Mucosa of stomach (tissue), 1 donor: ENCODE measurements around the gene UBR1.
"Not testable (repeated sequence)": the region's sequence is repeated elsewhere in the genome, so short reads cannot be mapped to it uniquely, and the experiment has no call there.

Source experiments
- H3K27me3 ChIP-seq: one replicate; pipeline ENCODE4 v1.7.0; 2013; ENCODE audit warnings: mild to moderate bottlenecking, low read length; ENCODE audit not compliant: control insufficient read depth, insufficient read depth
- H3K36me3 ChIP-seq: one replicate; pipeline ENCODE4 v1.7.0; 2013; ENCODE audit warnings: low read length; ENCODE audit not compliant: control insufficient read depth, insufficient read depth
- H3K4me1 ChIP-seq: one replicate; pipeline ENCODE4 v1.7.0; 2013; ENCODE audit warnings: mild to moderate bottlenecking, low read length; ENCODE audit not compliant: control insufficient read depth, insufficient read depth
- H3K4me3 ChIP-seq: one replicate; pipeline ENCODE4 v1.7.0; 2013; ENCODE audit warnings: low read length
- H3K9ac ChIP-seq: one replicate; pipeline ENCODE4 v1.7.0; 2013; ENCODE audit warnings: mild to moderate bottlenecking, low read length, moderate library complexity
- H3K9me3 ChIP-seq: one replicate; pipeline ENCODE4 v1.7.0; 2013; ENCODE audit warnings: mild to moderate bottlenecking, low read length, moderate library complexity; ENCODE audit not compliant: control insufficient read depth
- donor health status: Pancreatic carcinoma.

Gene UBR1

DNA sequence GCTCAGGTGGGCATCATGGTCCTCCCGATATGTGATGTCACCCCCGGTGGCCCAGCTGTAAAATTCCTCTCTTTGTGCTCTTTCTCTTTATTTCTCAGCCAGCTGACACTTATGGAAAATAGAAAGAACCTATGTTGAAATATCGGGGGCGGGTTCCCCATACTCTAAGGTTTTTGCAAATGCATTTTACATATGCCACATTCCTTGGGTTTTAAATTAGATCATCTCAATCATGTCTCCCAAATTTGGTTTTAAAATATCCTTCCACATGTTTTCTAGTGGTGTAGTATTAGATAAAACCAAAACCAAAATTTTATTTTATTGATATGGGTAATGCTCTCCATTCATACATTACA lies 23.1 kb upstream of the UBR1 start:
- Histone ChIP-seq H3K4me1 (peaks cover 15% of the 10 kb centered on the region), H3K27me3 (no peaks in the 10 kb centered on the region)

GRCh38 chr15:43128174-43128979 lies 22.5 kb upstream of the UBR1 start:
- not testable (repeated sequence) for H3K9ac ChIP-seq, H3K4me3 ChIP-seq, H3K9me3 ChIP-seq, H3K36me3 ChIP-seq, H3K27me3 ChIP-seq
- peaks cover 15% of the 10 kb centered on the region for H3K4me1 ChIP-seq

More for the DNA sequence above, 23.1 kb upstream of the UBR1 start:
- Histone ChIP-seq H3K9me3 (no peaks in the 10 kb centered on the region), H3K4me3 (no peak overlapping the region), H3K36me3 (no peaks in the 10 kb centered on the region), H3K9ac (no peak overlapping the region)

DNA sequence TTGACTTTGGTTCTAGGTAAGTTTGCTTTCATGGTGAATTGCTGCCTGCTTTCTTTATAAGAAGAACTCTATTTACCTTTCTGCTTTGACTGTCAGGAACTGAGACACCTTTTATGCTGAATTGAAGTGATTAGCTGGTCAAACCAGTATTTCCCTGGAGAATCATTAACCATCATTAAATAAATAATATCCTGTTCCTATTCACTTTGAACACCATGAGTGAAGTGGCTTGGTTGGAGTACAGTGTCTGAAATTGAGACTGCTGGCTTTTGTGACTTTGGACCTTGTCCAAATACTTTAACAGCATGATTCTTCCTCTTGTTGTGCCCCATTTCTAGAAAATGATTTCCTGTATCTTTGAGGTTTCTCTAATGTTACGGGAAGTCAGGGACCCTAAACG lies 21.9 kb upstream of the UBR1 start:
- Histone ChIP-seq H3K4me1 (peaks cover 14% of the 10 kb centered on the region), H3K4me3 (no peak overlapping the region), H3K9me3 (no peaks in the 10 kb centered on the region), H3K9ac (peak overlapping the region; percentile 28), H3K27me3 (no peaks in the 10 kb centered on the region), H3K36me3 (no peaks in the 10 kb centered on the region)

GRCh38 chr15:43126356-43126755 lies 20.5 kb upstream of the UBR1 start:
- H3K9ac ChIP-seq, result no peak overlapping the region
- no peaks in the 10 kb centered on the region for H3K36me3 ChIP-seq
- H3K9me3 ChIP-seq, result no peaks in the 10 kb centered on the region
- H3K4me3 ChIP-seq, result no peak overlapping the region
- H3K4me1 ChIP-seq, result peaks cover 14% of the 10 kb centered on the region
- no peaks in the 10 kb centered on the region for H3K27me3 ChIP-seq

DNA sequence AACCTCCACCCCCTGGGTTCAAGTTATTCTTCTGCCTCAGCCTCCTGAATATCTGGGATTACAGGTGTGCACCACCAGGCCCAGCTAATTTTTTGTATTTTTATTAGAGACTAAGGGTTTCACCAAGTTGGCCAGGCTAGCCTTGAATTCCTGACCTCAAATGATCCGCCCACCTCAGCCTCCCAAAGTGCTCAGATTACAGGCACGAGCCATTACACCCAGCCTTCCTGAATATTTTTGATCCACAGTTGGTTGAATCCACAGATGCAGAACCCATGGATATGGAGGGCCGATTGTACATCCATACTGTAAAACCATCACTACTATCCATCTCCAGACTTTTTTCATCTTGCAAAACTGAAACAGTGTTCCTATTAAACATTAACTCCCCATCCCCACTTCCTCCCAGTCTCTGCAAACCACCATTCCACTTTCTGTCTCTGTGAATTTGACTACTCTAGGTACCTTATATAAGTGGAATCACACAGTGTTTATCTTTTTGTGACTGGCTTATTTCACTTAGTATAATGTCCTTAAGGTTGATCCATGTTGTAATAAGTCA lies 19.3 kb upstream of the UBR1 start:
- Histone ChIP-seq H3K9ac (no peak overlapping the region), H3K4me3 (no peak overlapping the region), H3K4me1 (peaks cover 14% of the 10 kb centered on the region), H3K27me3 (no peaks in the 10 kb centered on the region), H3K9me3 (no peaks in the 10 kb centered on the region), H3K36me3 (no peaks in the 10 kb centered on the region)

- H3K4me3 ChIP-seq, result no peak overlapping the region
- no peaks in the 10 kb centered on the region for H3K27me3 ChIP-seq
- no peaks in the 10 kb centered on the region for H3K9me3 ChIP-seq
- H3K4me1 ChIP-seq, result peaks cover 6% of the 10 kb centered on the region
- no peak overlapping the region for H3K9ac ChIP-seq
- H3K36me3 ChIP-seq, result no peaks in the 10 kb centered on the region
These were observed 16.0 kb upstream of the UBR1 start for GRCh38 chr15:43121863-43122262.

DNA sequence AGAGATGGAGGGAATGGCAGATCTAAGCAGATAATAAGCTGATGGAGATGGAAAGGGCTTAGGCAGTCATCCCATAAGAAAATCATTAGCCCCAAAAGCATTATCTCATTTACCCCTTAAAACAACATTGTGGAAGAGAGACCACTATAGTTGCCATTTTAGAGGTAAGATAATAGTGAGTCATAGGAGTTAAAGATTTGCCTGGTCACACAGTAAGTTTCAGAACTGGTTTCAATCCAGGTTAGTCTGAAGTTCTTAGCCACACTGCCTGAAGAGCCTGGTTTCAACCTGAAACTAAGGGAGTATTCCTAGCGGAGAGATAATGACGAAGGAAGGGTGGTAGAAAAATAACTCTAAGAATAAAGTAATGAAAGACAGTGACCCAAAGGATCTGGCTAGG lies 13.0 kb upstream of the UBR1 start:
- Histone ChIP-seq H3K9me3 (no peaks in the 10 kb centered on the region), H3K36me3 (no peaks in the 10 kb centered on the region), H3K9ac (no peak overlapping the region), H3K4me1 (peaks cover 6% of the 10 kb centered on the region), H3K4me3 (no peak overlapping the region), H3K27me3 (no peaks in the 10 kb centered on the region)

DNA sequence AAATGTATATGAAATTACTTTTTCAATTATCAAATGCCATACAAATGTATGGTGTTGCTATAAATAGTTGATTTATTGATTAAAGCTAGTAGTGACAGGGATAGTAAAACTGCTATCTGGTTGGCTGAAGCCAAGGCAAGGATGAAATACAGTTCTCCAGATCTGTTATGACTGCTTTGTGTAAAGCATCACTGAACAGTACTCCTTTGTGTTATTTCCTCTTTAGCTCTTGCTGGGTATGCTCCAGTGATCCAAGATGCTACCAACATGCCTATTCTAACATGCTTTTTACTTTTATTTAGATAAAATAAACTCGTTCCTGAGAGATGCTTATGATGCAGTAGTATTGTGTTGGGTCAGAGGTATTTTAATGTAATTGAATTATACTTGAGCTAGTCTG lies 12.4 kb upstream of the UBR1 start:
- Histone ChIP-seq H3K9me3 (no peaks in the 10 kb centered on the region), H3K4me1 (peaks cover 6% of the 10 kb centered on the region), H3K36me3 (no peaks in the 10 kb centered on the region), H3K4me3 (no peak overlapping the region), H3K9ac (no peak overlapping the region), H3K27me3 (no peaks in the 10 kb centered on the region)

DNA sequence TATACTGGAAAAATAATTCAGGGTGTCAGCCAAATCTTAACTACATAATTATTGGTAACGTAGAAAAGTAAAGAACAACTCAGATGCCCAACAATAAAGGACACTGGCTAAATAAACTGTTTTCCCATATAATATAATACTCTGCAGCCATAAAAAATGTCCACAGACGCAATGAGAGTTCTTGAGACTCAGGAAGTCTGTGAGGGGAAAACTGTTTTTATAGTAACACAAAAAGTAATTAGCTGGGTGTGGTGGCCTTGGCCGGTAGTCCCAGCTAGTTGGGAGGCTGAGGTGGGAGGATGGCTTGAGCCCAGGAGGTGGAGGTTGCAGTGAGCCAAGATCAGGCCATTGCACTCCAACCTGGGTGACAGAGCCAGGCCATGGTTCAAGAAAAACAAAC lies 5.5 kb upstream of the UBR1 start:
- no peak overlapping the region for H3K4me3 ChIP-seq
- H3K4me1 ChIP-seq, result no peaks in the 10 kb centered on the region
- no peaks in the 10 kb centered on the region for H3K27me3 ChIP-seq
- H3K36me3 ChIP-seq, result no peaks in the 10 kb centered on the region
- H3K9me3 ChIP-seq, result no peaks in the 10 kb centered on the region
- no peak overlapping the region for H3K9ac ChIP-seq

DNA sequence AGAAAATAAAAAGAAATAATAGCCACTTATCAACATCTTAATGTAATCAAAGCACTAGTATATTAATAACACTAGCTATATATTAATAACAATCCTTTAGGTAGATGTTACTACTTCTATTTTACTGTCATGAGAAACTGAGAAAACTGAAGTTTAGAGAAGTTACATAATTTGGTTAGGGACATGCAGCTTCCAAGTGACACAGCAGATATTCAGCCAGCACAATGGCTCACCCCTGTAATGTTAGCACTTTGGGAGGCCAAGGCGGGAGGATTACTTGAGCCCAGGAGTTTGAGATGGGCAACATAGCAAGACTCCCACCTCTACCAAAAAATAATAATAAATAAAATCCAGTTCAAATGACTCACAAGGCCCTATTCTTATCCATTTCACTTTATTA lies 1.9 kb upstream of the UBR1 start:
- Histone ChIP-seq H3K9ac (no peak overlapping the region), H3K9me3 (no peaks in the 10 kb centered on the region), H3K4me3 (no peak overlapping the region), H3K4me1 (peaks cover 12% of the 10 kb centered on the region), H3K27me3 (no peaks in the 10 kb centered on the region), H3K36me3 (no peaks in the 10 kb centered on the region)

- H3K9me3 ChIP-seq, result no peaks in the 10 kb centered on the region
- H3K36me3 ChIP-seq, result no peaks in the 10 kb centered on the region
- H3K4me3 ChIP-seq, result peak overlapping the region; percentile 96
- peak overlapping the region; percentile 68 for H3K9ac ChIP-seq
- peaks cover 12% of the 10 kb centered on the region for H3K4me1 ChIP-seq
- H3K27me3 ChIP-seq, result no peaks in the 10 kb centered on the region
These were observed 620 bp upstream of the UBR1 start for GRCh38 chr15:43106486-43106829.

DNA sequence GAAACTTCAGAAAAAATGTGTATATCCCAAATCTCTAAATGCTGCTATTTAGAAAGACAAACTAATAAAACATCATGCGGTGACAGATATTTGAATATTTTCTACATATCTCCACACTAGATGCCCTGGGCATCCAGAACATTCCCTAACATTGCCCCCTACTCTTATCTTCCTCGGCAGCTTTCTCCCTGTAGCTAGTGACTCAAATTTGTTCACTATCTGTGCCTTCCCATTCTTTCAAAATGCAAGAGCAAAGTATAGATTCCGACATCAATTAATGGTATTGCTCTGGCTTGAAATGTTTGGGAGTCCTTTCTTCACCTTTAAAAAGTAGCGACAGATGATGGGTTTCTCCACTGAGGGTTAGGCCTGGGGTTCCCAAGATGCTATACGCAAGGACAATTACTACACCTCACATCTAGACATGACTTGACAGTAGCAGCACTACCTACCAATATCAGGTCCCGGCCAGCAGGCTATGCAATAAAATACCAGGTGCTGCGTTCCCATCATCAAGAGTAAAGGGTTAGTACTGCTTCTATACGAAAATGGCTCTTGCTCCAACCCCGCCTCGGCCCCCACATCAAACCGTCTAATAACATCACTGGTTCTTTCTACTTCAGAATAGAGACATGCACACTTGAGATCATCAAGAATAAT lies 631 bp downstream of the UBR1 start:
- H3K4me1 ChIP-seq, result peaks cover 12% of the 10 kb centered on the region
- H3K4me3 ChIP-seq, result peak overlapping the region; percentile 96
- no peaks in the 10 kb centered on the region for H3K9me3 ChIP-seq
- peak overlapping the region; percentile 68 for H3K9ac ChIP-seq
- no peaks in the 10 kb centered on the region for H3K27me3 ChIP-seq
- peaks cover 5% of the 10 kb centered on the region for H3K36me3 ChIP-seq
